H9 (cell line): Measurements from ENCODE around the gene VPS54. TPM values are rescaled to one million over a fixed set of nuclear protein-coding genes. Genes with fewer than 3 reads are reported as not detected.

Source experiments
- DNase-seq: peaks from one replicate; pipeline ENCODE4 v3.0.0-alpha.2; 2017
- H2AFZ ChIP-seq: one replicate; pipeline ENCODE4 v1.6.1; 2013; ENCODE audit warnings: mild to moderate bottlenecking, low read length, control low read depth, moderate library complexity
- H2AK5ac ChIP-seq: 2 replicates; pipeline ENCODE4 v1.6.1; 2013; ENCODE audit warnings: low read length, control low read depth, mixed read lengths; ENCODE audit not compliant: insufficient read length
- H2BK120ac ChIP-seq: one replicate; pipeline ENCODE4 v1.6.1; 2013; ENCODE audit warnings: low read depth, mild to moderate bottlenecking, low read length, control low read depth, inconsistent platforms; ENCODE audit not compliant: poor library complexity, severe bottlenecking
- H2BK12ac ChIP-seq: 2 replicates; pipeline ENCODE4 v1.6.1; 2013; ENCODE audit warnings: low read length, control low read depth, mixed read lengths, low read depth; ENCODE audit not compliant: insufficient read length
- H2BK15ac ChIP-seq: 2 replicates; pipeline ENCODE4 v1.6.1; 2013; ENCODE audit warnings: low read depth, low read length, control low read depth
- H2BK20ac ChIP-seq: one replicate; pipeline ENCODE4 v1.6.1; 2013; ENCODE audit warnings: low read depth, mild to moderate bottlenecking, low read length, control low read depth, inconsistent platforms; ENCODE audit not compliant: poor library complexity, severe bottlenecking
- H2BK5ac ChIP-seq: 2 replicates; pipeline ENCODE4 v1.6.1; 2013; ENCODE audit warnings: low read length, control low read depth, mixed read lengths; ENCODE audit not compliant: insufficient read length
- H3K14ac ChIP-seq: 2 replicates; pipeline ENCODE4 v1.6.1; 2013; ENCODE audit warnings: low read length, control low read depth; ENCODE audit not compliant: insufficient read depth
- H3K18ac ChIP-seq: 2 replicates; pipeline ENCODE4 v1.6.1; 2013; ENCODE audit warnings: low read depth, mild to moderate bottlenecking, mixed read lengths, low read length, control low read depth; ENCODE audit not compliant: insufficient read length
- H3K23ac ChIP-seq: 2 replicates; pipeline ENCODE4 v1.6.1; 2013; ENCODE audit warnings: low read length, control low read depth, mixed read lengths, low read depth; ENCODE audit not compliant: insufficient read length
- H3K23me2 ChIP-seq: 2 replicates; pipeline ENCODE4 v1.6.1; 2013; ENCODE audit warnings: low read depth, mild to moderate bottlenecking, mixed read lengths, low read length, control low read depth; ENCODE audit not compliant: insufficient read length, poor library complexity, severe bottlenecking
- H3K27ac ChIP-seq: 2 replicates; pipeline ENCODE4 v1.5.1; 2013; ENCODE audit warnings: low read length, control low read depth, mixed read lengths, low read depth; ENCODE audit not compliant: insufficient read length
- H3K27me3 ChIP-seq: 2 replicates; pipeline ENCODE4 v1.6.1; 2013; ENCODE audit warnings: low read length, control low read depth, inconsistent platforms; ENCODE audit not compliant: insufficient read depth
- H3K4ac ChIP-seq: 2 replicates; pipeline ENCODE4 v1.6.1; 2013; ENCODE audit warnings: low read depth, mild to moderate bottlenecking, control low read depth, inconsistent platforms, low read length, moderate library complexity
- H3K4me1 ChIP-seq: 2 replicates; pipeline ENCODE4 v1.6.1; 2013; ENCODE audit warnings: low read length, control low read depth, inconsistent platforms; ENCODE audit not compliant: insufficient read depth
- H3K4me2 ChIP-seq: 2 replicates; pipeline ENCODE4 v1.6.1; 2013; ENCODE audit warnings: low read length, control low read depth, mixed read lengths; ENCODE audit not compliant: insufficient read length, insufficient read depth
- H3K56ac ChIP-seq: 2 replicates; pipeline ENCODE4 v1.6.1; 2013; ENCODE audit warnings: low read depth, mild to moderate bottlenecking, mixed read lengths, low read length, control low read depth; ENCODE audit not compliant: insufficient read length
- H3K79me1 ChIP-seq: 2 replicates; pipeline ENCODE4 v1.6.1; 2013; ENCODE audit warnings: low read depth, mild to moderate bottlenecking, moderate library complexity, low read length, control low read depth, inconsistent platforms; ENCODE audit not compliant: insufficient read depth, poor library complexity, severe bottlenecking
- H3K79me2 ChIP-seq: 2 replicates; pipeline ENCODE4 v1.6.1; 2013; ENCODE audit warnings: low read length, control low read depth, inconsistent platforms; ENCODE audit not compliant: insufficient read depth
- H3K9ac ChIP-seq: 2 replicates; pipeline ENCODE4 v1.6.1; 2013; ENCODE audit warnings: low read length, control low read depth, mixed read lengths; ENCODE audit not compliant: insufficient read length; ENCODE audit errors: extremely low read depth
- H3K9me3 ChIP-seq: one replicate; pipeline ENCODE4 v1.6.1; 2013; ENCODE audit warnings: low read depth, low read length, inconsistent platforms; ENCODE audit not compliant: control insufficient read depth
- H3T11ph ChIP-seq: one replicate; pipeline ENCODE4 v1.6.1; 2013; ENCODE audit warnings: mild to moderate bottlenecking, low read length, control low read depth, inconsistent platforms
- H4K20me1 ChIP-seq: one replicate; pipeline ENCODE4 v1.6.1; 2013; ENCODE audit not compliant: control insufficient read depth, insufficient read length, insufficient read depth
- H4K5ac ChIP-seq: 2 replicates; pipeline ENCODE4 v1.6.1; 2013; ENCODE audit warnings: low read depth, mild to moderate bottlenecking, mixed read lengths, low read length, control low read depth; ENCODE audit not compliant: insufficient read length
- H4K8ac ChIP-seq: replicated peaks from 2 replicates; pipeline ENCODE4 v1.6.1; 2013; ENCODE audit warnings: low read length, control low read depth, mixed read lengths, low read depth; ENCODE audit not compliant: insufficient read length
- H4K91ac ChIP-seq: 2 replicates; pipeline ENCODE4 v1.6.1; 2013; ENCODE audit warnings: low read depth, mild to moderate bottlenecking, moderate library complexity, mixed read lengths, low read length, control low read depth; ENCODE audit not compliant: insufficient read length
- H3K27ac Mint-ChIP-seq, 3 experiments: 2 replicates in 2 of 3; 3 replicates in 1 of 3; pipeline ENCODE4 v1.8.0; 2020 to 2021; ENCODE audit warnings: mixed read lengths in 3 of 3, mild to moderate bottlenecking in 1 of 3, moderate library complexity in 1 of 3
- H3K27me3 Mint-ChIP-seq: 2 replicates; pipeline ENCODE4 v1.8.0; 2021; ENCODE audit warnings: low read depth, mild to moderate bottlenecking, moderate library complexity, mixed read lengths
- H3K36me3 Mint-ChIP-seq, 3 experiments: 2 replicates in 2 of 3; 3 replicates in 1 of 3; pipeline ENCODE4 v1.8.0; 2020 to 2021; ENCODE audit warnings: low read depth in 3 of 3, mixed read lengths in 3 of 3; ENCODE audit not compliant: insufficient read depth in 1 of 3
- H3K4me1 Mint-ChIP-seq, 2 experiments: 2 replicates each; pipeline ENCODE4 v1.8.0; 2020; ENCODE audit warnings: mixed read lengths in 2 of 2
- H3K4me3 Mint-ChIP-seq, 2 experiments: 2 replicates in 1 of 2; 3 replicates in 1 of 2; pipeline ENCODE4 v1.8.0; 2020 to 2021; ENCODE audit warnings: mild to moderate bottlenecking in 2 of 2, mixed read lengths in 2 of 2, moderate library complexity in 1 of 2
- H3K9me3 Mint-ChIP-seq, 2 experiments: 2 replicates in 1 of 2; 3 replicates in 1 of 2; pipeline ENCODE4 v1.8.0; 2020; ENCODE audit warnings: mild to moderate bottlenecking in 2 of 2, mixed read lengths in 2 of 2, moderate library complexity in 1 of 2
- CTCF ChIP-seq: fragments of 200-600 bp; sonication (generic); conservative IDR thresholded peaks from 3 replicates; pipeline ENCODE4 v1.8.0; 2021; ENCODE audit warnings: antibody characterized with exemption, mild to moderate bottlenecking
- WGBS: extraction: QIAGEN DNeasy Blood & Tissue Kit; methylation state at CpG from one replicate; pipeline ENCODE4 v1.1.7; 2013; ENCODE audit warnings: missing lambda C conversion rate, low lambda C conversion rate, mixed read lengths; ENCODE audit not compliant: insufficient read length; ENCODE audit errors: extremely low coverage; 5-methylcytosine and 5-hydroxymethylcytosine counted together
- total RNA-seq: library from RNA; stranded (reverse); gene quantifications from 2 replicates; pipeline ENCODE4 v1.2.1, GENCODE V29; 2021

Gene VPS54
- total RNA-seq, 1 experiment from 2014 or later, result 13.4 TPM

- H2BK5ac ChIP-seq, result no peak overlapping the region
- no peak overlapping the region for H3K4me2 ChIP-seq
- Mint-ChIP-seq H3K27me3 (no peaks in the 10 kb centered on the region), H3K4me1 (peaks cover 12 to 16% of the 10 kb centered on the region in 2 experiments), H3K27ac (no peak overlapping the region), H3K9me3 (peaks cover 0 to 3% of the 10 kb centered on the region in 2 experiments; a peak in 2 of 5 replicates), H3K36me3 (no peaks in the 10 kb centered on the region), H3K4me3 (no peak overlapping the region)
- no peak overlapping the region for H3K56ac ChIP-seq
- no peaks in the 10 kb centered on the region for H3K4me1 ChIP-seq
- no peak overlapping the region for H2BK12ac ChIP-seq
- no peaks in the 10 kb centered on the region for H4K20me1 ChIP-seq
- H3K79me2 ChIP-seq, result peaks cover 5% of the 10 kb centered on the region; the same call in 1 of the 2 replicates
- no peak overlapping the region for H3T11ph ChIP-seq
- no peaks in the 10 kb centered on the region for H3K79me1 ChIP-seq
- no peak for DNase-seq
- no peak overlapping the region for H2BK15ac ChIP-seq
- TF ChIP-seq CTCF, result no peak
- H3K23me2 ChIP-seq, result peaks cover 4% of the 10 kb centered on the region
- H3K27ac ChIP-seq, result no peak overlapping the region
- H3K27me3 ChIP-seq, result no peaks in the 10 kb centered on the region
- no peak overlapping the region for H3K18ac ChIP-seq
- no peak overlapping the region for H4K8ac ChIP-seq
- no peak overlapping the region for H3K23ac ChIP-seq
- no peak overlapping the region for H2AK5ac ChIP-seq
- no peak overlapping the region for H2BK120ac ChIP-seq
- WGBS, result no CpG with 5 or more reads among the region's 5 CpGs
- no peaks in the 10 kb centered on the region for H3K9me3 ChIP-seq
- no peak overlapping the region for H3K9ac ChIP-seq
- H3K4ac ChIP-seq, result no peak overlapping the region
- no peak overlapping the region for H4K91ac ChIP-seq
- H2BK20ac ChIP-seq, result no peak overlapping the region
- no peak overlapping the region for H4K5ac ChIP-seq
- no peak overlapping the region for H3K14ac ChIP-seq
- H2AFZ ChIP-seq, result no peak overlapping the region
Measured at GRCh38 chr2:64015391-64015790, 3.8 kb downstream of the VPS54 start.
